Measurements from ENCODE around the gene TXNDC9. TPM values are rescaled to one million over a fixed set of nuclear protein-coding genes. Genes with fewer than 3 reads are reported as not detected.
"Not testable (repeated sequence)": the region's sequence is repeated elsewhere in the genome, so short reads cannot be mapped to it uniquely, and the experiment has no call there.

Gene TXNDC9
- total and polyA plus RNA-seq, 2 experiments from 2014 or later = 34.3 to 48.4 TPM

- no peak for DNase-seq (ENCODE audit: low spot score)
- over 99% methylated on average over 7 of the region's 7 CpGs for WGBS (ENCODE audit: low lambda C conversion rate, missing lambda C conversion rate)
- Histone ChIP-seq H3K4me1 (ENCODE audit: insufficient read depth) (no peaks in the 10 kb centered on the region), H4K20me1 (ENCODE audit: insufficient read depth, poor library complexity, severe bottlenecking) (no peaks in the 10 kb centered on the region), H3K27me3 (no peaks in the 10 kb centered on the region), H3K36me3 (replicated peaks; ENCODE audit: insufficient read depth, low read depth) (no peaks in the 10 kb centered on the region), H3K4me3 (no peak overlapping the region), H3K9me3 (ENCODE audit: low read depth) (no peaks in the 10 kb centered on the region), H3K27ac (no peak overlapping the region), H3K4me2 (no peak overlapping the region), H2AFZ (no peak overlapping the region), H3K9me2 (replicated peaks; ENCODE audit: insufficient read depth) (no peaks in the 10 kb centered on the region), H3K79me2 (no peaks in the 10 kb centered on the region)
- TF ChIP-seq CTCF (IDR thresholded peaks at IDR 0.05; ENCODE audit: poor library complexity) (no peak), EZH2phosphoT487 (IDR thresholded peaks at IDR 0.05; ENCODE audit: low read depth, severe bottlenecking, unreplicated experiment) (no peak), EZH2 (IDR thresholded peaks at IDR 0.05; ENCODE audit: borderline replicate concordance) (no peak)
These were observed 50.6 kb downstream of the TXNDC9 start for GRCh38 chr2:99285526-99285925.

GRCh38 chr2:99279969-99280695, 56.0 kb downstream of the TXNDC9 start:
- Histone ChIP-seq H3K9me3 (ENCODE audit: low read depth) (no peaks in the 10 kb centered on the region), H2AFZ (no peak overlapping the region), H3K4me3 (no peak overlapping the region), H3K36me3 (replicated peaks; ENCODE audit: insufficient read depth, low read depth) (no peaks in the 10 kb centered on the region), H3K4me2 (no peak overlapping the region), H3K27ac (no peak overlapping the region), H3K27me3 (no peaks in the 10 kb centered on the region), H3K79me2 (no peaks in the 10 kb centered on the region), H4K20me1 (ENCODE audit: insufficient read depth, poor library complexity, severe bottlenecking) (no peaks in the 10 kb centered on the region), H3K9me2 (replicated peaks; ENCODE audit: insufficient read depth) (no peaks in the 10 kb centered on the region), H3K4me1 (ENCODE audit: insufficient read depth) (no peaks in the 10 kb centered on the region)
- no peak for DNase-seq (ENCODE audit: low spot score)
- no peak for TF ChIP-seq CTCF (IDR thresholded peaks at IDR 0.05; ENCODE audit: poor library complexity)
- no peak for TF ChIP-seq EZH2 (IDR thresholded peaks at IDR 0.05; ENCODE audit: borderline replicate concordance)
- TF ChIP-seq EZH2phosphoT487 (IDR thresholded peaks at IDR 0.05; ENCODE audit: low read depth, severe bottlenecking, unreplicated experiment) = no peak

DNA sequence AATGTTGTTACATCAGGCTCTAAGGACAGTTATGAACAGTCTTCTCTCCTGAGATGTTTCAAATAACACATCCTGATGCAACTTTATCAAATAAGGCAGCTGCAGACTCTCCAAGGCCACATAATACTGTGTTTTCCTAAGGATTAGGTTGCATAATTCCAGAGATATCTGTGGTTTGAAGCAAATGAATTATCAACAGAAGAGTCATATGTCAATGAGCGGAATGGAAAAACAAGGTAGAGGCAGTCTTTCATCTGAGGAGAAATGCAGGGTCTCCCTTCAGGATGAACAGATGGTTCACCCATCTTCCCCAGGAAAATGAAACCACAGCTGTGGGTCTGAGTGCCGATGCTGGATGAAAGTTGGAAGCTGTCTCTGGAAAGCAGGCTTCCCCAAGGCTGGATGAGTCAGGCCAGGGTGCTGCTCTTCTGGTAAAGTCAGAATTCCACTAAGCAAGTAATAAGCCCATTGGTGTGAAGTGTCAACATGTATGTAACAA, 57.3 kb downstream of the TXNDC9 start:
- WGBS (ENCODE audit: low lambda C conversion rate, missing lambda C conversion rate) = 73% methylated on average over 2 of the region's 2 CpGs
- Histone ChIP-seq H3K9me2 (replicated peaks; ENCODE audit: insufficient read depth) (no peaks in the 10 kb centered on the region), H3K79me2 (no peaks in the 10 kb centered on the region), H3K4me3 (no peak overlapping the region), H2AFZ (no peak overlapping the region), H3K4me1 (ENCODE audit: insufficient read depth) (no peaks in the 10 kb centered on the region), H3K27me3 (no peaks in the 10 kb centered on the region), H3K4me2 (peak overlapping the region; percentile 49), H4K20me1 (ENCODE audit: insufficient read depth, poor library complexity, severe bottlenecking) (no peaks in the 10 kb centered on the region), H3K36me3 (replicated peaks; ENCODE audit: insufficient read depth, low read depth) (no peaks in the 10 kb centered on the region), H3K27ac (no peak overlapping the region), H3K9me3 (ENCODE audit: low read depth) (no peaks in the 10 kb centered on the region)
- no peak for TF ChIP-seq CTCF (IDR thresholded peaks at IDR 0.05; ENCODE audit: poor library complexity)
- no peak for TF ChIP-seq EZH2phosphoT487 (IDR thresholded peaks at IDR 0.05; ENCODE audit: low read depth, severe bottlenecking, unreplicated experiment)
- no peak for TF ChIP-seq EZH2 (IDR thresholded peaks at IDR 0.05; ENCODE audit: borderline replicate concordance)
- peak; percentile 49 for DNase-seq (ENCODE audit: low spot score)

- peak overlapping the region; percentile 49 for H3K4me2 ChIP-seq
These were observed 57.9 kb downstream of the TXNDC9 start for GRCh38 chr2:99278195-99278765.

More at GRCh38 chr2:99278195-99278765, 57.9 kb downstream of the TXNDC9 start:
- not testable (repeated sequence) for H4K20me1 ChIP-seq (ENCODE audit: insufficient read depth, poor library complexity, severe bottlenecking); H3K9me2 ChIP-seq (replicated peaks; ENCODE audit: insufficient read depth); H3K4me3 ChIP-seq; H3K9me3 ChIP-seq (ENCODE audit: low read depth); H3K36me3 ChIP-seq (replicated peaks; ENCODE audit: insufficient read depth, low read depth); H2AFZ ChIP-seq; H3K27ac ChIP-seq; DNase-seq (ENCODE audit: low spot score); H3K27me3 ChIP-seq; H3K79me2 ChIP-seq; H3K4me1 ChIP-seq (ENCODE audit: insufficient read depth)
- 89% methylated on average over 5 of the region's 5 CpGs for WGBS (ENCODE audit: low lambda C conversion rate, missing lambda C conversion rate)

Data from hepatocyte (in vitro differentiated cells).